ENCODE data around the gene CPD. TPM values are rescaled to one million over a fixed set of nuclear protein-coding genes. Genes with fewer than 3 reads are reported as not detected.
"Not testable (repeated sequence)": the region's sequence is repeated elsewhere in the genome, so short reads cannot be mapped to it uniquely, and the experiment has no call there.

CPD gene
- total and polyA plus RNA-seq, 8 donors, result 4.6 to 48.4 (median 32.7) TPM

GRCh38 chr17:30341703-30342249 lies 37.0 kb upstream of the CPD start:
- DNase-seq (no peak), FAIRE-seq (no peak)
- intact Hi-C loops (cut with DNase I), result no loop called here

GRCh38 chr17:30343244-30343643 lies 35.5 kb upstream of the CPD start:
- H3K36me3 ChIP-seq; intact Hi-C loops (cut with DNase I); H3K4me3 ChIP-seq; DNase-seq; ATAC-seq; H3K9me3 ChIP-seq; H3K27me3 ChIP-seq; FAIRE-seq: not testable (repeated sequence)
- 88 to 89% methylated on average over 3 of the region's 3 CpGs for WGBS, 2 donors
- peaks cover 29 to 35% (median 32%) of the 10 kb centered on the region in 3 donors for H3K4me1 ChIP-seq
- peak overlapping the region; percentile 60 to 92 (median 78) for H3K27ac ChIP-seq

More at GRCh38 chr17:30341703-30342249, 37.0 kb upstream of the CPD start:
- Histone ChIP-seq H3K27ac (no peak overlapping the region), H3K27me3 (no peaks in the 10 kb centered on the region), H3K36me3 (no peaks in the 10 kb centered on the region), H3K9me3 (no peaks in the 10 kb centered on the region), H3K4me1 (peaks cover 35 to 42% (median 38%) of the 10 kb centered on the region in 3 donors), H3K4me3 (no peak overlapping the region)
- no peak for ATAC-seq
- 78 to 81% methylated on average over 5 of the region's 5 CpGs for WGBS, 2 donors
- TF ChIP-seq CTCF (IDR thresholded peaks at IDR 0.05), result no peak

GRCh38 chr17:30343796-30344195 lies 34.9 kb upstream of the CPD start:
- peak overlapping the region; percentile 60 to 92 (median 78) for H3K27ac ChIP-seq
- peak overlapping the region in 1 of 4 donors; percentile 4 for H3K4me3 ChIP-seq
- whole genome bisulfite sequencing, 2 donors, result 64 to 68% methylated on average over 4 of the region's 4 CpGs

GRCh38 chr17:30344283-30345088 lies 34.2 kb upstream of the CPD start:
- DNase-seq (peak; percentile 67 to 83 (median 68)), ATAC-seq (peak; percentile 80 to 84 (median 82)), FAIRE-seq (no peak)
- 4 to 7% methylated on average over 9 of the region's 9 CpGs for WGBS, 2 donors
- Histone ChIP-seq H3K4me3 (peak overlapping the region in 1 of 4 donors; percentile 4), H3K4me1 (peaks cover 29 to 35% (median 32%) of the 10 kb centered on the region in 3 donors), H3K9me3 (no peaks in the 10 kb centered on the region), H3K36me3 (no peaks in the 10 kb centered on the region), H3K27me3 (no peaks in the 10 kb centered on the region), H3K27ac (peak overlapping the region; percentile 60 to 92 (median 78))
- TF ChIP-seq CTCF (IDR thresholded peaks at IDR 0.05), result no peak
- intact Hi-C loops (cut with DNase I), result no loop called here

More at GRCh38 chr17:30343796-30344195, 34.9 kb upstream of the CPD start:
- DNase-seq (no peak), FAIRE-seq (no peak), ATAC-seq (no peak)
- H3K27me3 ChIP-seq, result no peaks in the 10 kb centered on the region
- no peaks in the 10 kb centered on the region for H3K9me3 ChIP-seq
- H3K4me1 ChIP-seq, result peaks cover 29 to 35% (median 32%) of the 10 kb centered on the region in 3 donors
- intact Hi-C loops (cut with DNase I), result no loop called here
- no peaks in the 10 kb centered on the region for H3K36me3 ChIP-seq
- TF ChIP-seq CTCF (IDR thresholded peaks at IDR 0.05), result no peak

- Histone ChIP-seq H3K36me3 (no peaks in the 10 kb centered on the region), H3K27me3 (no peaks in the 10 kb centered on the region), H3K9me3 (no peaks in the 10 kb centered on the region), H3K4me1 (peaks cover 29 to 35% (median 32%) of the 10 kb centered on the region in 3 donors), H3K4me3 (no peak overlapping the region), H3K27ac (peak overlapping the region; percentile 60 to 92 (median 78))
- intact Hi-C loops (cut with DNase I), result no loop called here
- TF ChIP-seq CTCF (IDR thresholded peaks at IDR 0.05), result no peak
- 76 to 77% methylated on average over 2 of the region's 2 CpGs for WGBS, 2 donors
- DNase-seq, result no peak
- peak in 3 of 4 donors; percentile 1 to 3 (median 2) for ATAC-seq
- no peak for FAIRE-seq
Observed at GRCh38 chr17:30345089-30345433, 33.7 kb upstream of the CPD start.
